Measurements from ENCODE around the gene LIPK.
"Not testable (repeated sequence)": the region's sequence is repeated elsewhere in the genome, so short reads cannot be mapped to it uniquely, and the experiment has no call there.

The LIPK gene, protein sequence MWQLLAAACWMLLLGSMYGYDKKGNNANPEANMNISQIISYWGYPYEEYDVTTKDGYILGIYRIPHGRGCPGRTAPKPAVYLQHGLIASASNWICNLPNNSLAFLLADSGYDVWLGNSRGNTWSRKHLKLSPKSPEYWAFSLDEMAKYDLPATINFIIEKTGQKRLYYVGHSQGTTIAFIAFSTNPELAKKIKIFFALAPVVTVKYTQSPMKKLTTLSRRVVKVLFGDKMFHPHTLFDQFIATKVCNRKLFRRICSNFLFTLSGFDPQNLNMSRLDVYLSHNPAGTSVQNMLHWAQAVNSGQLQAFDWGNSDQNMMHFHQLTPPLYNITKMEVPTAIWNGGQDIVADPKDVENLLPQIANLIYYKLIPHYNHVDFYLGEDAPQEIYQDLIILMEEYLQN

DNA sequence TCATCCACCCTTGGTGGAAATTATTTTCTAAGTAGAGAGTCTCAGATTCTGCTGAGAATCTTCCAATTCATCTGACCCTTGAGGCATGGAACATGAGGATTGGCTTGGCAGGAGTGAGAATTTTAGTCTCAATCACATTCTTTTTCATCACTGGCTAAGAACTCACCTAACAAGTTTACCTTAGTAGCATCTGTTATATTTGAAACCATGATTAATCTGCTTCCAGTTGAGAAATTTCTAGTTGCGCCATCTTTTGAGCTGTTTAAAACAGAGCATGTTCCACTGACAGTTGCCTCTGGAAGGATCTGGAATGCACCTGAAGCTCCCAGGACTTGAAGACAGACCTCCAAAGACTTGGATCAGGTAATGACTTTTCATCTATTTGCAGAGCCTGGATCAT lies at the start of gene LIPK:
Gene LIPK, plus strand, starts transcription at position 292 of the 400 bp plus-strand sequence. CDS start 18,295 bp downstream, outside the sequence.
- no peak for DNase-seq

DNA sequence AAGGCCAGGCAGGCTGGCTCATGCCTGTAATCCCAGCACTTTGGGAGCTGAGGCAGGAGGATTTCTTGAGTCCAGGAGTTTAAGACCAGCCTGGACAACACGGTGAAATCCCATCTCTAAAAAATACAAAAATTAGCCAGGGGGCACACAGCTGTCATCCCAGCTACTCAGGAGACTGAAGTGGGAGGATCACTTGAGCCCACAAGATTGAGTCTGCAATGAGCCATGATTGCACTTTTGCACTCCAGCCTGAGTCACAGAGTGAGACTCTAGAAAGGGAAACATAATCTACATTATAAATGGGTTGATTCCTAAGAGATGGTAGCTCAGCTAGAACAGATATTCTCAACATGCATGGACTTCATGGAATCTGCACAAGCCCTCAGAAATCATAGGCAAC lies 48.1 kb upstream of the LIPK start:
- DNase-seq, result no peak

DNA sequence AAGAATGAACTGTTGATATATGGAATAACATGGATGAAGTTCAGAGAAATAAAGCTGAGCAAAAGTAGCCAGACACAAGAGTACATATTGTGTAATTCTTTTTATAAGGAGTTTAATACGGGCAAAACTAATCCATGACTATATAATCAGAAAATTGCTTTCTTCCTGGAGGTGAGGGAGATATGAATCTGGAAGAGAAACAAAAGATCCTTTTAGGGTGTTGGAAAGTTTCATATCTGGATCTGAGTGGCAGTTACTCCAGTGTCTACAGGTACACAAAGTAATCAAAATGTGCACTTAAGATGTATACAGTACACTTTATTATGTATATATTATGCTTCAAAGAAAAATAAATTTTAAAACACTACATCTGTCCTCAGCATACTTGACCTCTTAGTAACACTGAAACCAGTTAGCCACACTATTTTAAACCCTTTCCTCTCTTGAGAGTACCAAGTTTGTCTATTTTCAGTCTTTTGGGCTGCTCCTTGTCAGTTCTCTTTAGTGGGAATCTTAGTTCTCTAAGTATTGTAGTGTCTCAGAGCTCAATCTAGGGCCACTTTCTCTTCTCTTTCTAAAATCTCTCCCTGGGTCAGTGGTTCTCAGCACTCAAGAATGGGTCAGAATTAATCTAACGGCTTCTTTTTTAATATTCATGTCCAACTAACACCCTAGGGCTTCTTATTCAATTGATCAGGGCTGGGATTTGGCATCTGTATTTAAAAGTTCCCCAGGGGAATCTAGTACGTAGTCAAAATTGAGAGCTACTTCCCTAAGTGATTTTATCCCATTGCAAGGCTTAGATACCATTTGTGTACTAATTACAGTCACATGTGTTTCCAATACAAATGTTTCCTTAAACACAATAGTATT lies 46.1 kb upstream of the LIPK start:
- no peak for DNase-seq

DNA sequence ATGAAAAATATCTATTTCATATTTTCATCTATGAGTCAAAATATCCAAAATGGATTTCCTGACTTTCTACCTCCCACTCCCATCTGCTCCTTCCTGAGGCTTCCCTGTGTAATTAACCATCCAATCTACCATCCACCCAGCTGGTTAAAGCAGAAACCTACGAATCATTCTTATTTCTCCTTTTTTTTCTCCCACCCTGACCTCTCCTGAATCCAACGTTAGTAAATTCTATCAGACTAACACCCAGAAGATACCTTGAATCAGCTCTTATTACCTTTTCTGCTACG lies 45.5 kb upstream of the LIPK start:
- no peak for DNase-seq

DNA sequence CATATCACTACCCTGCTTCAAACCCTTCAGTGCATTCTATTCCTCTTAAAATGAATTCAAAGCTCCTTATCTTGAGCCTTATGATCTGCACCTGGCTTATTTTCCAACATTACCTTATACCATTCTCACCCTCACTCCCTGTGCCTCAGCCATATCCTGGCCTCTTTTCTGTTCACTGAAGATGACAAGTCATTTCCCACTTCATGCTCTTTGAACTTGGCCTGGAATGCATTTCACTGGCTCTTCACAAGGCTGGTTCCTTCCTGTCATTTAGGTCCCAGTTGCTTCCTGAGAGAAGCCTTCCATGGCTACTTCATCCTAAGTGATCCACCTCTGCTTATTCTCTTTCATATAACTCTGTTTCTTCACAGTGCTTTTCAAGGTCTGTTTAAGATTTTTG lies 45.0 kb upstream of the LIPK start:
- no peak for DNase-seq

DNA sequence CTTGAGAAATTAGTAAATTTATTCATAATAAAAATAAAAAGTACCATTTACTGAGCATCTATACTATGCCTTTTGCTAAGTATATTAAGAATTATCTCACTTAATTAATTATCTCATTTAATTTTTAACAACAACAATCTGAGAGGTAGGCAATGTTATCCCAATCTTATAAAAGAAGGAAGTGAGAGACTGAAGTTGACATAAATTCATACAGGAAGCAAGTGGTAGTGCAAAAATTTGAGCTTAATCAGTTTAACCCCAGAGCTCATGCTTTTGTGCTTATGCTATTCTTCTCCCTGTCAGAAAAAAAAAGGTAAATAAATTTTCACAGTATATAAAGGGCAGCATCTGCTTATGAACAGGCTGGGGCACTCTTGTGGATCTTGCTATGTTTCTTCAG lies 44.5 kb upstream of the LIPK start:
- no peak for DNase-seq

DNA sequence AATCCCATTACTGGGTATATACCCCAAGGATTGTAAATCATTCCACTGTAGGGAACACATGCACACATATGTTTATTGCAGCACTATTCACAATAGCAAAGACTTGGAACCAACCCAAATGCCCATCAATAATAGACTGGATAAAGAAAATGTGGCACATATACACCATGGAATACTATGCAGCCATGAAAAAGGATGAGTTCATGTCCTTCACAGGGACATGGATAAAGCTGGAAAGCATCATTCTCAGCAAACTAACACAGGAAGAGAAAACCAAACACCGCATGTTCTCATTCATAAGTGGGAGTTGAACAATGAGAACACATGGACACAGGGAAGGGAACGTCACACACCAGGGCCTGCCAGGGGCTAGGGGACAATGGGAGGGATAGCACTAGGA lies 42.9 kb upstream of the LIPK start:
- not testable (repeated sequence) for DNase-seq

DNA sequence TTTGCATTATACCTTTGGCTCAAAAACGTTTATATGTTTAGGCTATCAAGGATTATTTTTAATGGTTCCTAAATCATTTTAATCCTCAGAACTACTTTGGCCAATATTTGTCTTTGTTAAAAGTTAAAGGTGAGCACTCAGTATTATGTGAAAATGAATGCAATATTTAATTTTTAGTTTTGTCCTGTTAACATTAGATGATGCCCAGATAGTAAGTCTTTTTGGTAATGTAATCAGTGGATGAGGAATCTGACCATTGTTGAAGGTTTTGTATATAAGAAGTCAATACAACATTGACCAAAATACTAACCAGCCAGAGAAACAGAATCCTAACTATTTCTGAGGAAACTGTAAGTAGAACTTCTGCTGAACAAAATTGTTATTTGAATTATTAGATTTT lies 41.9 kb upstream of the LIPK start, which contains the start of gene LIPF:
Gene LIPF, plus strand, starts transcription at position 301 of the 400 bp plus-strand sequence. CDS start 2,856 bp downstream, outside the sequence.
- no peak for DNase-seq

DNA sequence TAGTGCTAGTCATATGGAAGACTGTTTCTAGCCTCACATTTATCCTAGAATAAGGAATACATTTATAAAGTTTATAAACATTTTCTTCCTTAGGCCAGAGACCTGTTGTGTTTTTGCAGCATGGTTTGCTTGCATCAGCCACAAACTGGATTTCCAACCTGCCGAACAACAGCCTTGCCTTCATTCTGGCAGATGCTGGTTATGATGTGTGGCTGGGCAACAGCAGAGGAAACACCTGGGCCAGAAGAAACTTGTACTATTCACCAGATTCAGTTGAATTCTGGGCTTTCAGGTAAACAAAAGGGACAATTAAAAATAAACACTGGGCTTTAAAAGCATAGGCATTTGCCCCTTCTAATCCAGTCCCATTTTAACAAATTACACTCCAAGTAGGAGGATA lies 37.6 kb upstream of the LIPK start:
- DNase-seq, result no peak

DNA sequence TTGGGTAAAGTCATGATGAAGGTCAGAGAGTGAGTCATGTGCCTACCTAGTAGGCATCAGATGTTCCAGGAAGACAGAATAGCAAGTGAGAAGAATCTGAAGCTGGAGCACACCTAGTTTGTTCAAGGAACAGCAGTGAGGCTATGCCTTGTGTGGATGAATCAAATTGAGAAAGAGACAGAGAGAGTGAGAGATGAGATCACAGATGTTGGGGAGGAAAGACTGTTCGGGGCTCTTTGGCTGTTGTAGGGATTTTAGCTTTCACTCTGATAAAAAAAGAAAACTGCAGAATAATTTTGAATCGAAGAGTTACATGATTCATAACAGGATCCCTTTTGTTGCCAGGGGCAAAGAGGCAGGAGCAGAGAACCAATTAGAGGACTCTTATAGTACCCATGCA lies 35.6 kb upstream of the LIPK start:
- DNase-seq, result no peak

DNA sequence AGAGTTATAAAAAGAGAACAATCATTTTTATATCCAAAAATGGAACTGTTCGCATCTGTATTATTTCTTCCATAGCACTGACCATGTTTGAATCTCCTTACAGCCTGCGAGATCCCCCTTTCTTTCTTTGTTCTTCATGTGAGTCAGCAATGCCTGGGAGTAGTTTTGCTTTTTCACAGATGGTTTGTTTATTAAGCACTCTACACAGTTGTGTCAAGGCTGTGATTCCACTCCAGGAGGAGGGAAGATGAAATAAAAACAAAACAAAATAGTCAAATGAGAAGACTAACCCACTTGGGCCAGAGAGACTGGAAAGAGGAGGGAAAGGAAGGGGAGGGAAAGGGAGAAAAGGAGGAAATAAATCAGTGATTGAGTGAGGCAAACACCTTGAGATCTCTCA lies 34.0 kb upstream of the LIPK start:
- DNase-seq, result no peak

DNA sequence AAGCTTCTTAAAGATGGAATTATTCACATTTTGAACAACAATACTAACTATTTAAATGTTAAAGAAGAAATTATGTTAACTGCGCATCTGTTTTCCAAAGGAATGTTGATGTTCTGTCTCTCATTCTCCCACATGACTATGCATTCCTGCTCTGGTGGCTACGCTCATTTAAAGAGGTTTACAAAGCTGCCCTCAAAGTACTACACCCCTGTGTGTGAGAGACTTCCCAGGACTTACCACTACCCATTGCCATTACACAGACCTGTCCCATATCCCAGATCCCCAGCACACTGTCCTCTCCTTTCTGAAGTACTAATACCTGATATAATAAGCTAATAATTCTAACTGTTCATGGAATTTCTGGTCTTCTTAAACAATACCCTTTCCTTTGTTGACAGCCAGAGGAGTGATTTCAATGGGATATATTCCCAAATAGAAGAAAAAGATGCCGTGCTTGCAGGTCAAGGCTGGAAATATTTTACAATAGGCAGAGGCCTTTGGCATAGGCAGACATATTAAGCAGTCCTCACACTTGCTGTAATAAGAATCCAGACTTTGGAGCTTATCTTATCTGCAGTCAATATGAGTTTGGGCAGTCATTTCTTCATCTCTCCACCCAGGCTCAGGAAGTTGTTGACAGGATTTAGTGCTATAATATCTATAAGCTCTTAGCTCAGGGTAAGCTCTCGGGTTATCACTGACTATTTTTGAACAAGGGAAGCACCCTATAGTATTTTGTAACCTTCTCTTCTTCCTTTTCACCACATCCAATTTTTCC lies 29.6 kb upstream of the LIPK start:
- peak; percentile 18 for DNase-seq

DNA sequence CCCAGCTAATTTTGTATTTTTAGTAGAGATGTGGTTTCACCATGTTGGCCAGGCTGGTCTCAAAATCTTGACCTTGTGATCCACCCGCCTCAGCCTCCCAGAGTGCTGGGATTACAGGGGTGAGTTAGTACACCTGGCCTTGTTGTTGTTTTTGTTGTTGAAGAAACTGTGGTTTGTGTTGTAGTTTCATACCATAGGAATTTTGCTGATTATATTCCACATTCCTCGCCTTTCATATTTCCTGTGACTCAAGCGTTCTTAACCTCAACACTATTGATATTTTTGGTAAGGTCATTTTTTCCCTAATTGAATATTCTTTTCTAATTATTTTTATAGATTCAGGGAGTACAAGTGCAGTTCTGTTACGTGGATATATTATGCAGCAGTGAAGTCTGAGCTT lies 25.1 kb upstream of the LIPK start:
- no peak for DNase-seq

DNA sequence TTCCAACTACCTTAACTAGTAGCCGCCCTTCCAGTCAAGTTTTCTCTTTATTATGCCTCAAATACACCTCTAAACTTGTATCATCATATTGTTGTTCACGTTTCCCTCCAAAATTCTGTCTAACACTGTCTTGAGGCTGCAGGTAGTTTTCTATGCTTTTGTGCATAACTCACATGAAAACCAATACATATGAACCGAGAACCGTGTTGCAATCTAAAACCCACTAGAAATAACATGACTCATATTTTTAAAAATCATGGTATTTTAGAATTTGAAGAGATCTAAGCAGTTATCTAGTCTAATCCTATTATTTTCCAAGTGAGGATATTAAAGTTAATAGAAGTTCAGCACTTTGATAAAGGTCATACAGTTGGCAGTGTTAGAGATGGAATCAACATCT lies 23.6 kb upstream of the LIPK start:
- no peak for DNase-seq

DNA sequence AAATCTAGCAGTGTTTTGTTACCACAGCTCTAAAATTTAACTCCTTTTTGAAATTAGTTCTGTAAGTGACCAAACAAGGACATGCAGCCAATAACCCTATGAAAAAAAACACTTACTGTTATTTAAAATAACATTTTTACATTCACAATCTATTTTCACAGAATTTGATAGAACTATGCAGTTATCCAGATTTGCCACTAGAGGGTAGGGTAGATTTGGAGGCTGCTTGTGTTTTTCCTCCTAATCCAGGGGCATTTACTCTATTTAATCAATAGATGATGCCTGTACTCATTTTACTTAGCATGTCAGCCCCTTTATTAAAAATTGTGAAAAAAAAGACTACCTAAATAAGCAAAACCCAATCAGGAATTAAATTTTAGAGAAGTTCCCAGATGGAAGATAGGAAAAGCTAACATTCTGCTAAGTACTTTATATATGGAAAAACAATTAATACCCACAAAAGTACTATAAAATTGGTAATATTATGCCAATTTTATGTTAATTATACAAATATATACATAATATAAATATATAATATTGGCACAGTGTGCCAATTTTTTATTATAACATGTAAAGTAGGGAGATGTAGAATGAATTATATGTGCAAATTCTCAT lies 18.1 kb upstream of the LIPK start:
- DNase-seq, result peak; percentile 41

DNA sequence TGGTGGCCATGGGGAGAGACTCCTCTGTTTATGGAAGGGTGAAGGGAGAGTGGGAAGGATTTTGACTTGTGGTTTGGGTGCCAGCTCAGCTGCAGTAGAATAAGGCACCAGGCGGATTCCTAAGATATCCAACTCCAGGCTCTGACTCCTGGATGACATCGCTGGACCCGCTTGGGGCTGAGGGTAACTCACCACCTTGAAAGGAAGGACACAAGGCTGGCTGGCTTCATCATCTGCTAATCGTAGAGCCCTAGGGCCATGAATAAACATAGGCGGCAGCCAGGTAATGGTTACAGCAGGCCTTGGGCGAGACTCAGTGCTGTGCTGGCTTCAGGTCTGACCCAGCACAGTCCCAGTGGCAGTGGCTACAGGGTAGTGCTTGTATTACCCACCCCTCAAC lies 16.7 kb upstream of the LIPK start:
- DNase-seq, result no peak

DNA sequence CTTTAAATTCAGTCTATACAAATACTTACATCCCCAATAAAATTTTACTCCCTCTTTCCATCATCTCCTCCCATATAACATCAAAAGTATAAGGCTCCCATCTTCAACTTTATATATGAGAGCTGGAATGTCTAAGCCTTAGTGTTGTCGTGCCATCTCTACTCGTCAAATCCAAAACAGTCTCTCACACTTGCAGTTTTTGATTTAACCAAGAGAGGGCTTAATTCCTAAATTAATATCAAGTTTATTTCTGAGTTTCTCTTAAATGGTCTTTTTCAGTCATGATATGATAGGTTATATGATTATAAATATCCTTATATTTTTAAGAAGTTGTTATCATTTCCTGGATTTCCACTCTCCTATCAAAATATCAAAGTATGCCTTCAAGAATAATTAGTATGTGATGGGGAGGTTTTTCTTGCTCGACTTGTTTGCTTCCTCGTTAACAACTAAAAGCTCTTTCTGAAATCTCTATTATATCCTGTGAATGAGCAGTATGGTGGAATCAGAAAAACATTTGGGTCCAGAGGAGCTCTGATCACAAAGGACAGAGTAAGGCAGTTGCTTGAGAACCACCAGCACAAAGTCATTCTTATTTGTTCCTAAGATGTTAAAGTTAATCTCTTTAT lies 12.5 kb upstream of the LIPK start:
- DNase-seq, result no peak

DNA sequence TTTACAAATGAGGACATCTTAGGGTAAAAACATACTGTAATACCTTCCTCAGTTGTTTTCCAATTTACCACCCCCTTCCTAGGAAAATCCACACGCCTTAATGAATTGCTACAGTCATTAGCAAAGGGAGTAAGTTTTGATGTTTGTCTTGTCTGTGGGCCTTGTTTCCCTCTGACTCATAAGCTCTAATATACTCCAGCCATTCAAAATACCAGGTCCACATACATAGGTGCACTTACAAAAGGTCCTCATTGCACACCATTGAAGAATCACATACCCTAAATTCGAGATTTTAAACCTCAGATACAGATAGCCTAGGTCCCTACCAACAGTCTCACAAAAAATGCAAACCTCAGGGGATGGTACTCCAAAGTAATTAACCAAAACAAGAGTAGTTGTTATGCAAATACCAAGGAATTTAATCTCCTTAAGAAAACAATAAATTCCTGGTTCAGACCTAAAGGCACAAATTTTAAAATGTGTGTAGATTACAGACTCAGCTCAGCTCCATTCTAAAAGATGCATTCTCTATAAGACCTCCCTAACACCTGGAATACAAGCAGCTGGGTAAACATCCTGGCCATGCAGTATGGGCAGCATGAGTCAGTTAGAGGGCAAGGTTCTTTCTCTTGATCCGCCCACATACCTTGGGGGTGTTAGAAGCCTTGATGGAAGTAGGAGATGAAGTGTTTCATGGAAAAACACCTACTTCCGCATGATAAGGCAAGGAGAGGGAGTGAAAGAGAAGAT lies 3.0 kb upstream of the LIPK start:
- DNase-seq, result no peak

DNA sequence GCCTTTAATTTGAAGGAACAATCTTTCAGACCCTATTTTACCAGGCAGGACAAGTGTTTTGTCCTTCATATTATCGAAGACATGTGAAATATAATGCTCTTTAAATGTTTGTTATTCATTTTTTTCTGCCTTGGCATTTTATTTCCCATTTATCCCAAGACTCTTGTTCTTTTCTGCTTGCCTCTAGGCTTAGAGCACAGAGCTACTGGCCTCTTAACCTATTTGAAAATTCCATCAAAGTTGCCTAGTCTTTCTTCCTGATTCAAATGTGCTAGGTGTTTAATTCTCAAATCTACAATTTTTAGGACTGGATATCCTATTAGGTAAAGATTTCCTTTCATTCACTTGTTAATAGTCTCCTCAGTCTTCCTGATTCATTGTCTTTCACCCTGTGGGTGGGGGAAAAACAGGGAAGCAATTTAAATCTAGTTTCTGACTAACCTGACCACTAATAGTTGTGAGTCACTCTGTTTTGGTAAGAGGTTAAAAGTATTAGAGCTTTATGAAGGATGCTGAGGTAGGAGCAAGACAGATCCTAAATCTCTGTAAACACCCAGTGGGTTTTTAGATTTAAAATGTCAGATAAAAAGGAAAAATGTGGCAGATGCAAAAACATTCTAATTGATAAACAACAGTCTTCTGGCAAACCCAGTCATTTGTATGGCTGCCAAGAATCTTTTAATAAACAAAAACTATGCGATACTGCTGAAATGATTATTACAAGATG lies 1.5 kb downstream of the LIPK start:
- DNase-seq, result no peak

DNA sequence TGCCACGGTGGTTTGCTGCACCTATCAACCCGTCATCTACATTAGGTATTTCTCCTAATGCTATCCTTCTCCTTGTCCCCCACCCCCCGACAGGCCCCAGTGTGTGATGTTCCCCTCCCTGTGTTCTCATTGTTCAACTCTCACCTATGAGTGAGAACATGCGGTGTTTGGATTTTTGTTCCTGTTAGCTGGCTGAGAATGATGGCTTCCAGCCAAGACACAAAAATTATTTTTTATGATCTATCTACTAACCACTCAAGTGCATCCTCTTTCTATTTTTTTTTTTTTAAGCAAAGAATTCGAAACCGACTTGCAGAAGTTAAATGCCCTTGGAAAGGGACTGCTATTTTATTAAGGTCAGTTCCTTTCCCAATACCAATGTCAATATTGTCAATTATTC lies 3.3 kb downstream of the LIPK start:
- DNase-seq, result not testable (repeated sequence)

DNA sequence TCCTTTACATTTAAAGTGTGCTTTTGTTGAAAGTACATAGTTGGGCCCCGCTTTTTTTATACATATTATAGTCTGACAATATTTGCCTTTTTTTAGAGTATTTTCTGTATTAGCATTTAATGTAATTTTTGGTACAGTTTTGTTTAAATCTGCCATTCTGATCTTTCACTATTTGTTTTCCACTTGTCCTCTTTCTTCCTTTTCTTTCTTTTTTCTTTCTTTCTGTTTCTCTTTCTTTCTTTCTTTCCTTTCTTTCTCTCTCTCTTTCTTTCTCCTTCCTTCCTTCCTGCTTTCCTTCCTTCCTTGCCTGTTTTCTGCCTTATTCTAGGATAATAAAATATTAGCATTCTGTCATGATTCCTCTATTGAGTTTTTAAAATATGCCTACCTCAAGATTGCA lies 9.5 kb downstream of the LIPK start:
- no peak for DNase-seq
